GM12878 (cell line): Measurements from ENCODE around the gene ZNF367. TPM values are rescaled to one million over a fixed set of nuclear protein-coding genes. Genes with fewer than 3 reads are reported as not detected.

ENCODE experiments used
- CREB1 ChIP-seq: IDR thresholded peaks from 2 replicates; pipeline ENCODE4 v1.6.1; 2012; ENCODE audit warnings: low read depth, mild to moderate bottlenecking, inconsistent platforms
- FOXM1 ChIP-seq: IDR thresholded peaks from 2 replicates; pipeline ENCODE4 v1.6.1; 2012; ENCODE audit warnings: low read depth, mild to moderate bottlenecking, inconsistent platforms, low read length, moderate library complexity
- HCFC1 ChIP-seq: fragments of 150-350 bp; IDR thresholded peaks from 2 replicates; pipeline ENCODE4 v1.6.1; 2014; ENCODE audit warnings: low read length
- NRF1 ChIP-seq: conservative IDR thresholded peaks from 2 replicates; pipeline ENCODE4 v1.6.1; 2011; ENCODE audit warnings: mild to moderate bottlenecking, low read depth, low read length, improper control_type of control experiment
- POLR2AphosphoS2 ChIP-seq: IDR thresholded peaks from 2 replicates; pipeline ENCODE4 v1.6.1; 2011; ENCODE audit warnings: low read depth, mild to moderate bottlenecking, low read length, improper control_type of control experiment, moderate library complexity
- STAT3 ChIP-seq: IDR thresholded peaks from 2 replicates; pipeline ENCODE4 v1.6.1; 2011; ENCODE audit warnings: low read depth, low read length, improper control_type of control experiment
- polyA plus RNA-seq, 11 experiments: library from polyadenylated mRNA; depleted of rRNA in 4 of 11; unstranded in 6 of 11; stranded (reverse) in 5 of 11; fragments of >200 nt; fragmentation: Nextera tagmentation in 4 of 11; fragmentation: Illumina TruSeq in 1 of 11; extraction: Ambion mirVana in 4 of 11; extraction: Trizol in 1 of 11; gene quantifications; 1 replicate in 1 of 11; 2 replicates in 10 of 11; pipeline versions ENCODE4 v1.2.1 to v1.2.3, GENCODE V29; 2011 to 2016; ENCODE audit warnings: inconsistent platforms in 2 of 11, missing spikeins in 2 of 11, low read depth in 1 of 11
- total RNA-seq, 4 experiments: library from RNA; depleted of rRNA in 3 of 4; stranded (reverse); fragments of >200 nt in 3 of 4; fragmentation: Illumina TruSeq in 1 of 4; extraction: Trizol in 1 of 4; gene quantifications; 2 replicates each; pipeline versions ENCODE4 v1.2.1 to v1.2.3, GENCODE V29; 2013 to 2021
- TF ChIP-seq, protein P1 (sequence below): fragments of 450-650 bp; IDR thresholded peaks from 2 replicates; pipeline ENCODE4 v1.6.1; 2016; ENCODE audit warnings: mild to moderate bottlenecking
- TF ChIP-seq, protein P2 (sequence below): fragments of 450-650 bp; formaldehyde crosslinking; IDR thresholded peaks from 2 replicates; pipeline ENCODE4 v1.5.0; 2022; ENCODE audit warnings: mild to moderate bottlenecking, missing genetic modification characterization

Gene ZNF367
- total and polyA plus RNA-seq, 10 of the 15 experiments (the other 5 are each of a cell fraction or from before 2014, with no cell fraction given): 2.9 to 16.3 (median 11.1) TPM

DNA sequence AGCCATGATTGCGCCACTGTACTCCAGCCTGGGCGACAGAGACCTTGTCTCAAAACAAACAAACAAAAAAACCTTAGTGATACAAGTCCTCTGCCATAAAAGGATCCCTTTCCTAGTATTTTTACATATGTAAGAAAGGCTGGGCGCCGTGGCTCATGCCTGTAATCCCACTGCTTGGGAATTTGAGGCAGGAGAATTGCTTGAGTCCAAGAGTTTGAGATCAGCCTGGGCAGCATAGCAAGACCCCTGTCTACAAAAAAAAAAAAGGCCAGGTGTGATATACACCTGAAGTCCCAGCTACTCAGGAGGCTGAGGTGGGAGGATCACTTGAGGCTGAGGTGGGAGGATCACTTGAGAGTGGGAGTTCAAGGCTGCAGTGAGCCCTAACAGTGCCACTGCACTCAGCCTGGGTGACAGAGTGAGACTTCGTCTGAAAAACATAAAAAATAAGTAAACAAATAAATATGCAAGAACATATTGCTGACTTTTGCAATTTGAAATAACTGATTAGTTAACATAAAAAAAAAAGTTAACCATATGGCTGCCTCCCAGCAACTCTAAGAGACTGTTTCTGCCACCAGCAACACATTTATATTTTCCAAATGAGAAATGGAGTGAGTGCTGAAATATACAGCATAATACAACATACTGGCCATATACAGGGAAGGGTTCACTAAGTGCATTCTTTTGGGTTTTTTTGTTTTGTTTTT lies 6.9 kb downstream of the ZNF367 start (continued):
- TF ChIP-seq NRF1 (no peak), CREB1 (no peak), FOXM1 (no peak), STAT3 (no peak), HCFC1 (no peak), POLR2AphosphoS2 (no peak)
- TF ChIP-seq, protein P1, sequence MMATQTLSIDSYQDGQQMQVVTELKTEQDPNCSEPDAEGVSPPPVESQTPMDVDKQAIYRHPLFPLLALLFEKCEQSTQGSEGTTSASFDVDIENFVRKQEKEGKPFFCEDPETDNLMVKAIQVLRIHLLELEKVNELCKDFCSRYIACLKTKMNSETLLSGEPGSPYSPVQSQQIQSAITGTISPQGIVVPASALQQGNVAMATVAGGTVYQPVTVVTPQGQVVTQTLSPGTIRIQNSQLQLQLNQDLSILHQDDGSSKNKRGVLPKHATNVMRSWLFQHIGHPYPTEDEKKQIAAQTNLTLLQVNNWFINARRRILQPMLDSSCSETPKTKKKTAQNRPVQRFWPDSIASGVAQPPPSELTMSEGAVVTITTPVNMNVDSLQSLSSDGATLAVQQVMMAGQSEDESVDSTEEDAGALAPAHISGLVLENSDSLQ: no peak
- TF ChIP-seq, protein P2, sequence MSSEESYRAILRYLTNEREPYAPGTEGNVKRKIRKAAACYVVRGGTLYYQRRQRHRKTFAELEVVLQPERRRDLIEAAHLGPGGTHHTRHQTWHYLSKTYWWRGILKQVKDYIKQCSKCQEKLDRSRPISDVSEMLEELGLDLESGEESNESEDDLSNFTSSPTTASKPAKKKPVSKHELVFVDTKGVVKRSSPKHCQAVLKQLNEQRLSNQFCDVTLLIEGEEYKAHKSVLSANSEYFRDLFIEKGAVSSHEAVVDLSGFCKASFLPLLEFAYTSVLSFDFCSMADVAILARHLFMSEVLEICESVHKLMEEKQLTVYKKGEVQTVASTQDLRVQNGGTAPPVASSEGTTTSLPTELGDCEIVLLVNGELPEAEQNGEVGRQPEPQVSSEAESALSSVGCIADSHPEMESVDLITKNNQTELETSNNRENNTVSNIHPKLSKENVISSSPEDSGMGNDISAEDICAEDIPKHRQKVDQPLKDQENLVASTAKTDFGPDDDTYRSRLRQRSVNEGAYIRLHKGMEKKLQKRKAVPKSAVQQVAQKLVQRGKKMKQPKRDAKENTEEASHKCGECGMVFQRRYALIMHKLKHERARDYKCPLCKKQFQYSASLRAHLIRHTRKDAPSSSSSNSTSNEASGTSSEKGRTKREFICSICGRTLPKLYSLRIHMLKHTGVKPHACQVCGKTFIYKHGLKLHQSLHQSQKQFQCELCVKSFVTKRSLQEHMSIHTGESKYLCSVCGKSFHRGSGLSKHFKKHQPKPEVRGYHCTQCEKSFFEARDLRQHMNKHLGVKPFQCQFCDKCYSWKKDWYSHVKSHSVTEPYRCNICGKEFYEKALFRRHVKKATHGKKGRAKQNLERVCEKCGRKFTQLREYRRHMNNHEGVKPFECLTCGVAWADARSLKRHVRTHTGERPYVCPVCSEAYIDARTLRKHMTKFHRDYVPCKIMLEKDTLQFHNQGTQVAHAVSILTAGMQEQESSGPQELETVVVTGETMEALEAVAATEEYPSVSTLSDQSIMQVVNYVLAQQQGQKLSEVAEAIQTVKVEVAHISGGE (CRISPR knock-in tag): no peak
- TF ChIP-seq, all 136 proteins: peak for 0
